ENCODE measurements around the gene ALDH1A1. TPM values are rescaled to one million over a fixed set of nuclear protein-coding genes. Genes with fewer than 3 reads are reported as not detected.

ALDH1A1 gene
- polyA plus RNA-seq, 1 experiment, result 7.0 TPM

DNA sequence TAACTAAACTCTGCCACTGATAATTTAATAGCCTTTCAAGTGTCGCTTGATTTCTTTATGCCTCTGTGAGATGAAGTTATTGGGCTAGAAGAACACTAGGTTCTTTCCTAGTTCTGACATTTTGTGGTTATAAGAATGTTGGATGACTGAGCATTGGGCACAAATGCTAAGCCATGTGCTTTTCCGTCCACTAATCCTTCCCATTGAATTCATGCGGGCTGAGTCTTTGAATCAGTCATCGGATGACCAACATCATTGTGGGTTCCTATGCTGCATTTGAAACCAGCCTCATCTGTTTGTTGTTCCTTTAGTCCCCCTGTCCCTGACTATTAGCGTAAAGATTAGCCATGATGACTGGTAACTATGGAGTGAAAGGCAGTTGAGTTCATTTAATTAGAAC is 58.5 kb downstream of the ALDH1A1 start:
- no peak for DNase-seq (ENCODE audit: low read depth, low spot score)
- Histone ChIP-seq H3K4me3 (ENCODE audit: low read depth, low read length) (no peak overlapping the region), H3K27ac (ENCODE audit: low read depth, low read length) (no peak overlapping the region), H3K27me3 (ENCODE audit: control insufficient read depth, insufficient read depth, low read length) (peaks cover 2% of the 10 kb centered on the region), H3K9me3 (ENCODE audit: control insufficient read depth, insufficient read depth, low read length) (no peaks in the 10 kb centered on the region)
- no peak for TF ChIP-seq CTCF (IDR thresholded peaks at IDR 0.05; ENCODE audit: low read depth, low read length)
- ChIA-PET POLR2A (no interaction called here), CTCF (no interaction called here)

DNA sequence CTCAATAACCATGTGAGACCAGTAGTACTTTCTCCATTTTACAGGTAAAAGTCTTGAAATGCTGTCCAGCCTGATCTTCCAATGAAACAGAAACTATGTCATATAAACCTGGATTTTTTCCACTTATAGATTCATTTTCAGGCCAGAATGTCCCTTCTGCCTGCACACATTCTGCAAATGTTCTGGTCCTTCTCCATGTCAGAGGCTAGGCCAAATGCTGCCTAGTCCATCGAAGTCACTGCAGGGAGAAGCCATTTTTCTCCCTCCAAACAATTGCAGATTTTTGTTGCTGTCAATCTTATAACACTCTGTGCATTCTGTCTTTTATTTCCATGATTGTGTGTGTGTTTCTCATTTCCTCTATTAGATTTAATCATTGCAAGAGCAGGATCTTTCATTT is 59.4 kb downstream of the ALDH1A1 start:
- TF ChIP-seq CTCF (IDR thresholded peaks at IDR 0.05; ENCODE audit: low read depth, low read length), result no peak
- Histone ChIP-seq H3K27ac (ENCODE audit: low read depth, low read length) (no peak overlapping the region), H3K27me3 (ENCODE audit: control insufficient read depth, insufficient read depth, low read length) (peaks cover 2% of the 10 kb centered on the region), H3K9me3 (ENCODE audit: control insufficient read depth, insufficient read depth, low read length) (no peaks in the 10 kb centered on the region), H3K4me3 (ENCODE audit: low read depth, low read length) (no peak overlapping the region)
- ChIA-PET POLR2A (no interaction called here), CTCF (no interaction called here)
- no peak for DNase-seq (ENCODE audit: low read depth, low spot score)

DNA sequence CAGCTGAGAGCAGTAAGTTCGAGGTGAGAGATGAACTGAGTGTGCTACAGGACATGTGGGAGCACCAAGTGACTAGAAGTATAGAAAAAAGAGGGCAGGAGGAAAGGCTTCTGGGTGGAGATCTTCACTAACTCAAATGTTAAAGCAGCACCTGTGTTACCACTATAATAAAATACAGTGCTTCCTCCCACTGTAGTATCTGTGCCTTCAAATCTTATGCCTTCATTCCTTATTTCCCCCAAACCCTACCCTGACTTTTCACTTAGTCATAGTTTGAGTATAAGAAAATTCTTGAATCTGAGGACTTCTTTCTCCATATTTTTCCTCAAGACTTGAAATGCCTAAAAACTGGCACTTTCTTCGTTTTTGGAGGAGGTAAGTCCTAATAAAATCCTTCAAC is 61.8 kb downstream of the ALDH1A1 start:
- Histone ChIP-seq H3K4me3 (ENCODE audit: low read depth, low read length) (no peak overlapping the region), H3K27me3 (ENCODE audit: control insufficient read depth, insufficient read depth, low read length) (peaks cover 2% of the 10 kb centered on the region), H3K27ac (ENCODE audit: low read depth, low read length) (no peak overlapping the region), H3K9me3 (ENCODE audit: control insufficient read depth, insufficient read depth, low read length) (no peaks in the 10 kb centered on the region)
- ChIA-PET POLR2A (no interaction called here), CTCF (no interaction called here)
- DNase-seq (ENCODE audit: low read depth, low spot score), result no peak
- TF ChIP-seq CTCF (IDR thresholded peaks at IDR 0.05; ENCODE audit: low read depth, low read length), result no peak

DNA sequence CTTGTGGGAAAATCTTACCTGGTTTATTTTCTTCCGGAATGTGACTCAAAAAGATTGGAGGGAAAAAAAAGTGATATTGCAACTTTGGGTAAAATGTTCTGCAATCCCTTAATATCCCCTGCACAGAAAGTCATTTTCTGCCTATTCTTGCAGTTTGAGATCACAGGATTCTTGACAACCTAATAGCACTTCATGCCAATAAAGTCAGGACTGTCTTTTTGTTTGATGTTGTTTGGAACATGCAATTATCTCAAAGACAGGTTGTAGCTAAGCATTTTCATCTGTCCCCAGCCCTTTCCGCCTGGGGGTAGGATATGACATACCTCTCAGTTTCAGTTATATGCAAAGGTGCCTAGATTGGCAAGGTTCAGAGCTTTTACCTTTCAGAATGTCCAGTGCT is 63.9 kb downstream of the ALDH1A1 start:
- no peak overlapping the region for H3K27ac ChIP-seq (ENCODE audit: low read depth, low read length)
- H3K27me3 ChIP-seq (ENCODE audit: control insufficient read depth, insufficient read depth, low read length), result peaks cover 2% of the 10 kb centered on the region
- ChIA-PET CTCF (interaction anchor here (1.1 kb wide), 1 partner anchor 31 kb away, joined by 5 read pairs; no protein-coding TSS in a partner anchor), POLR2A (no interaction called here)
- no peak overlapping the region for H3K4me3 ChIP-seq (ENCODE audit: low read depth, low read length)
- TF ChIP-seq CTCF (IDR thresholded peaks at IDR 0.05; ENCODE audit: low read depth, low read length), result no peak
- no peak for DNase-seq (ENCODE audit: low read depth, low spot score)
- no peaks in the 10 kb centered on the region for H3K9me3 ChIP-seq (ENCODE audit: control insufficient read depth, insufficient read depth, low read length)

DNA sequence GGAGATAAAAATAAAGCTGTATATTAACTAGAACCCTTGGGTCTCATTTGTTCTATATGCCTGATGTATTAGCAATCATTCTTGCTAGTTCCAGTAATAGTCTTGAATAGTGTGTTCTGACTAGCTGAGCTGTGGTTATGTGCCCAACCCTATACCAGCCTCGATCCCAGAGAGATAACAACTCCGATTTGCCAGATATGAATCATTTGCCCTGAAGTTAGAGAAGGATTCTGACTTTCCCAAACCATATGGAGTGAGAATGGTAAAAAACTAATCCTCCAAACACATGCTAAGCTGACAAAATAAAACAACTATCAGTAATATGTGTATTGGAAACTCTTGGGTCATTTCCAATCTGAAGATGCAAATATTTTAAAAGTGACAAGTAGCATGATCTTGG is 64.8 kb downstream of the ALDH1A1 start:
- Histone ChIP-seq H3K4me3 (ENCODE audit: low read depth, low read length) (no peak overlapping the region), H3K9me3 (ENCODE audit: control insufficient read depth, insufficient read depth, low read length) (no peaks in the 10 kb centered on the region), H3K27ac (ENCODE audit: low read depth, low read length) (no peak overlapping the region), H3K27me3 (ENCODE audit: control insufficient read depth, insufficient read depth, low read length) (peaks cover 2% of the 10 kb centered on the region)
- no peak for DNase-seq (ENCODE audit: low read depth, low spot score)
- TF ChIP-seq CTCF (IDR thresholded peaks at IDR 0.05; ENCODE audit: low read depth, low read length), result no peak
- ChIA-PET CTCF (no interaction called here), POLR2A (no interaction called here)

All from AG04450 (cell line).